DMS153 treated with DMSO at 0.1 percent for 48 hours (cell line): ENCODE measurements around the gene CSK.
A peak's percentile ranks its signal among the peaks of the same experiment; 100 is the strongest.
"Not testable (repeated sequence)": the region's sequence is repeated elsewhere in the genome, so short reads cannot be mapped to it uniquely, and the experiment has no call there.

Experiments used
- DNase-seq: peaks from one replicate; lab custom pipeline; 2025; ENCODE audit not compliant: unreplicated experiment; lab: John Stamatoyannopoulos, UW

The CSK gene

DNA sequence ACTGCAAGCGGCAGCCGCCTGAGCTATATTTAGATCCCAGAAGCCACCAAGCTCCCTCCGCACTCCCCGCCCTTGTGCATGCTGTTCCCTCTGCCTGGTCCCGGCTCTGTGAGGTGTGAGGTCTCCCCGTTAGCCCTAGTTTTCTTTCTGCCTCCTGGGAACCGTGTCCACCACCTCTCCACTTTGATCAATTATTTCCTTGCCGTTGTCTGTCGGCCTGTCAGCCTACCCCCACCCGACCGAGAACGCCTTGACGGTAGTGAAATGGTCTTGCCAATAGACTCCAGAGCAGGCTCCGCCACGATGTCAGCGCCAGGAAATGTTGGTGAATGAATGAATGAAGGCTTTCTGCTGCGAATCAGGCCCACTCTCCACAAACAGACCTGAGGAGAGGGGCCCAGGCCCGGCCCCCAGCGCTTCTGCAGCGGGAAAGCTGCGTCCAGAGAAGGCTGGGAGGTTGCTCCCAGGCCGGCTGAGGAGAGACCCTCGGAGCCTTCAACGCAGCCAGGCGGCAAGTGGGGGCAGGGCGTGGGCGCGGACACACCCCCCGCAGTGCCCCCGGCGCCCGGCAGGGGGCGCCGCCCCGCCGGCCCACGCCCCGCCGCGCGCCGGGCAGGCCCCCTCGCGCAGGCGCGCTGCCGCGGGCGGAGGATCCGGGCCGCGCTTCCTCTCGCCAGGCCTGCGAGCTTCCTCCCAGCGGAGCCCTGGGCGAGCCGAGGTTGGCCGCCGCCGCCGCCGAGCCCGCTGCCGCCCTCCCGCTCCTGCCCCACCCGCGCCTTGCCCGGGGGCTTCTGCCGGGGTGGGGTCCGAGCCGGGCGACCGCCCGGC, at the start of gene CSK:
TSS of gene CSK (plus strand) at position 650 of the 828 bp plus-strand sequence. CDS start 16,218 bp downstream, outside the sequence.
- DNase-seq = no peak

DNA sequence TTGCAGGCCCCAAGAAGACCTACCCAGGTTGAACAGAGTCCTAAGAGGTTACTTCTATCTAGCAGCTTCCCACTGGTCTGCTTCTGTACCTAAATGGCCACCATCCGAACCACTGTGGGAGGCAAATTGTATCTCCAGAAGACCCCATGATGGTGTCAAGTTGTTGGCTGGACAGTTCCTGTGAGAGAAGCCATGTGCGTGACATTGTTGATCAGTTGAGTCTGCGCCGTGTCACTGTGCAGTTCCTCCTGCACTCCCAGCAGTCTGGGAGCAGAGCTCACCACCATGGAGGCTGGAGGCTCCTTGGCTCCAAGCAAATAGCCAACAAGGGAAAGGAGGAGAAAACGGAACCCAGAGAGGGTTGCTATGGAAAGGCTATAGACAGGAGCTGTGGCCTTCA, 49.0 kb upstream of the CSK start:
- no peak for DNase-seq

- DNase-seq = no peak
Observed at GRCh38 chr15:74733269-74733668, 48.6 kb upstream of the CSK start.

GRCh38 chr15:74735305-74735704, 46.6 kb upstream of the CSK start:
- no peak for DNase-seq

- not testable (repeated sequence) for DNase-seq
Observed at GRCh38 chr15:74738239-74738638, 43.6 kb upstream of the CSK start.

- no peak for DNase-seq
Observed at GRCh38 chr15:74742422-74742821, 39.5 kb upstream of the CSK start.

- no peak for DNase-seq
Observed at GRCh38 chr15:74746389-74746788, 35.5 kb upstream of the CSK start.

GRCh38 chr15:74748322-74748946, 33.4 kb upstream of the CSK start, which contains the start of gene CYP1A2:
CYP1A2 (plus strand) TSS chr15:74748845; CDS start chr15:74749739, 894 bp downstream.
- DNase-seq = no peak

DNA sequence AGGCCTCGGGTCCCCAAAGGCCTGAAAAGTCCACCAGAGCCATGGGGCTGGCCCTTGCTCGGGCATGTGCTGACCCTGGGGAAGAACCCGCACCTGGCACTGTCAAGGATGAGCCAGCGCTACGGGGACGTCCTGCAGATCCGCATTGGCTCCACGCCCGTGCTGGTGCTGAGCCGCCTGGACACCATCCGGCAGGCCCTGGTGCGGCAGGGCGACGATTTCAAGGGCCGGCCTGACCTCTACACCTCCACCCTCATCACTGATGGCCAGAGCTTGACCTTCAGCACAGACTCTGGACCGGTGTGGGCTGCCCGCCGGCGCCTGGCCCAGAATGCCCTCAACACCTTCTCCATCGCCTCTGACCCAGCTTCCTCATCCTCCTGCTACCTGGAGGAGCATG, 32.0 kb upstream of the CSK start:
- no peak for DNase-seq

GRCh38 chr15:74750751-74751150, 31.1 kb upstream of the CSK start:
- no peak for DNase-seq

DNA sequence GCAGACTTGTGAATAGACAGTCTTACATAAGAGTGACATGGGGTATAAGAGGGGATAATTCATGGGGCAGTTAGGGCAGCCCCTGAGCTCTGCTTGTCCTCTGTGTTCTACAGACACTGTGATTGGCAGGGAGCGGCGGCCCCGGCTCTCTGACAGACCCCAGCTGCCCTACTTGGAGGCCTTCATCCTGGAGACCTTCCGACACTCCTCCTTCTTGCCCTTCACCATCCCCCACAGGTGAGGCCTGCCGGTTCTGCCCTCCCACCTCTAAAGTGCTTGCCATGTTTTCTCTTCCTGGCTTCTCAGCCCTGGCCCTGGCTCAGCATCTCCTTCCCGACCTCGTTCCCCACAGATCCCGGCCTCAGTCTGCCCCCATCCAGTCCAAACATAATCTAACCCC, 29.9 kb upstream of the CSK start:
- DNase-seq = no peak

DNA sequence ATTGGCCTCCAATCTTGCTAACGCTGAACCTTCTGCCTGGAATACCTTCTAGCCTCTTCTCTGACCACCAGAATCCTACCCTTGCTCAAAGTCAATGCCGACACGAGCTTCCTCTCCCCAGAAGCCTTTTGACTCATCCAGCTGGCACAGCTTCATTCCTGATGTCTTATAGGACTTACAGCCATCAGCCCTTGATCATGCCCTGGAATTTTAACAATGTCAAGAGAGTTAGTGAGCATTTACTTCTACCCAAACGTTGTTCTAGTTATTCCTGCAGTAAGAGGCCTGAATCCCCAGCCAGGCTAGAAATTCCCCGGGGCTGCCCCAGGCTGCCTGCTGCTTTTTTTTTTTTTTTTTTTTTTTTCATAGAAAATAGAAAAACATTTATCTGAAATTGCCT, 29.3 kb upstream of the CSK start:
- no peak for DNase-seq

DNA sequence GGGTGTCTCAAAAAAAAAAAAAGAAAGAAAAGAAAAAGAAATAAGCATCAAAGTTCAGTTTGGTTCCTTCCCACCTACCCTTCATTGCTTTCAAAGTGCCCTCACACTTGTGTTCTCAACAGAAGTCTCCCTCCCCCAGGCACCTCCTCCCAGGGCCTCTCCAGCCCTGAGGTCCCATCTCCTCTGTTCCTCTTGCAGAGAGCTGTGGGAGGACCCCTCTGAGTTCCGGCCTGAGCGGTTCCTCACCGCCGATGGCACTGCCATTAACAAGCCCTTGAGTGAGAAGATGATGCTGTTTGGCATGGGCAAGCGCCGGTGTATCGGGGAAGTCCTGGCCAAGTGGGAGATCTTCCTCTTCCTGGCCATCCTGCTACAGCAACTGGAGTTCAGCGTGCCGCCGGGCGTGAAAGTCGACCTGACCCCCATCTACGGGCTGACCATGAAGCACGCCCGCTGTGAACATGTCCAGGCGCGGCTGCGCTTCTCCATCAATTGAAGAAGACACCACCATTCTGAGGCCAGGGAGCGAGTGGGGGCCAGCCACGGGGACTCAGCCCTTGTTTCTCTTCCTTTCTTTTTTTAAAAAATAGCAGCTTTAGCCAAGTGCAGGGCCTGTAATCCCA, 27.2 kb upstream of the CSK start:
- DNase-seq = no peak

GRCh38 chr15:74758736-74759135, 23.1 kb upstream of the CSK start:
- DNase-seq = no peak

DNA sequence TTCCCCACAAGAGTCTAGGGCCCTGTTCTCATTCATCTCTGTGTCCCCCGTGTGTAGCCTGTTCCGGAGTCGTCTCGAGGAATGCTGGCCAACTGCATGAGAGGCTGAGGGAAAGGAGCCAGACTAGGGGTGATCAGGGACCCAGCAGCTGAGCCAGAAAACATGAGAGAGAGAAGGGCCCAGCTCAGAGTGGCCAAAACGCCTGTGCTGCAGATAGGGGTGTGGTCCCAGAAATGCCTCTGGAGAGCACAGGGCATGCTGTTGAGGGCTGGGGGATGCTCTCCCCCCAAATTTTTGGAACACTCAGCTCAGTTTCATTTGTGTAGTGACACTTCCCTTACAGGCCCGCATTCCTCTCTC, 19.1 kb upstream of the CSK start:
- no peak for DNase-seq

DNA sequence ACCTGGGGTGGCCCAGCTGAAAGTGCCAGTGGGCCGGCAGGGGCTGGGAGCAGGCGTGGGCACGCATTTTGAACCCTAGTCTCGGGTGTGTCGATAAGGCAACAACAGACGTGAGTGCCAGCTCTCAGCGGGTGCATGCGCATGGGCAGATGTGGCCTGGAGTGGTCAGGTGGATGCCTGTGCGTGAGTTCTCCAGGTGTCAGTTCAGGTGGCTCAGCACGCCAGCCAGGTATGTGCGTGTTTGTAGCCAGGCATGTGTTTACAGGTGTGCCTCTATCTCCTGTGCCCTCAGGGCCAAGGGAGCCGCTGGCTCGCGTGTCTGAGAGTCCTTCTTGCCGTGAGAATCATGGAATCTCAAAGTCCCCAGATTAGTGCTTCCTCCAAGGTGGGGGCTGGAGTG, 18.5 kb upstream of the CSK start:
- DNase-seq = no peak

GRCh38 chr15:74767167-74768098, 14.4 kb upstream of the CSK start:
- no peak for DNase-seq

GRCh38 chr15:74768099-74768770, 13.6 kb upstream of the CSK start:
- no peak for DNase-seq

- DNase-seq = peak; percentile 3
Observed at GRCh38 chr15:74768771-74769342, 13.0 kb upstream of the CSK start.

DNA sequence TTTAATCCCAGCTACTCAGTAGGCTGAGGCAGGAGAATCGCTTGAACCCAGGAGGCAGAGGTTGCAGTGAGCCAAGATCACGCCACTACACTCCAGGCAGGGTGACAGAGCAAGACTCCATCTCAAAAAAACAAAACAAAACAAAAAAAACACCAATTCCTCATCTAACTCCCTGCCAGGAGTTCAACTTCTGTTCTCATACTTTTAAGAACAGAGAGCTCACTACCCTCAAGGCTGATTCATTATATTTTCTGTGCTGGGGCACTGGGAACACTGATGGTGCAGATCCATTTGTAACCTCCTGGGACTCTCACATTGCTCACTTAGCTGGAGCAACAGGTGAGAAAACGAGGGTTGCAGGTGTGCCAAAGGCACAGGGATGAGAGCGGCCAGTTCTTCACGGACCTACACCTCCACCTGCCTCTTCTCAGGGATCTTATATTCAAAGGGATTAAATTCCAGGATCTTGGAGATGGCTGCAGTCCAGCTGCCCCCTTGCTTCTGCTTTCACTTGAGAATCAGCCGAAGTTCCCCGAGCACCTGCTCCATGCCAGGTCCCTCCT, 12.3 kb upstream of the CSK start:
- no peak for DNase-seq
